AG04450 (cell line): ENCODE results near the gene SRSF1. TPM values are rescaled to one million over a fixed set of nuclear protein-coding genes. Genes with fewer than 3 reads are reported as not detected.

Experiments
- CTCF ChIA-PET: fragments of 300-600, 350-600 bp; formaldehyde crosslinking; extraction: SDS; loops from one replicate; lab custom pipeline; 2022; ENCODE audit warnings: antibody characterized with exemption, inconsistent platforms; lab: Charles Lee
- POLR2A ChIA-PET: fragments of 350-600 bp; formaldehyde crosslinking; extraction: SDS; loops from one replicate; lab custom pipeline; 2021; ENCODE audit warnings: antibody characterized with exemption, inconsistent platforms; lab: Yijun Ruan, JAX
- DNase-seq: peaks from one replicate; pipeline ENCODE4 v3.0.0-alpha.2; 2011; ENCODE audit warnings: low read depth, low spot score
- H3K27ac ChIP-seq: one replicate; pipeline ENCODE4 v1.5.1; 2012; ENCODE audit warnings: low read depth, low read length, control low read depth
- H3K27me3 ChIP-seq: one replicate; pipeline ENCODE4 v1.6.0; 2012; ENCODE audit warnings: low read length; ENCODE audit not compliant: control insufficient read depth, insufficient read depth
- H3K4me3 ChIP-seq: 2 replicates; pipeline ENCODE4 v1.5.1; 2011; ENCODE audit warnings: mild to moderate bottlenecking, low read depth, low read length, control low read depth
- H3K9me3 ChIP-seq: 2 replicates; pipeline ENCODE4 v1.5.1; 2012; ENCODE audit warnings: low read length; ENCODE audit not compliant: control insufficient read depth, insufficient read depth
- CTCF ChIP-seq: IDR thresholded peaks from 2 replicates; pipeline ENCODE4 v1.5.1; 2011; ENCODE audit warnings: low read depth, low read length, control low read depth, inconsistent platforms
- polyA plus RNA-seq: library from polyadenylated mRNA; depleted of rRNA; stranded (reverse); fragments of >200 nt; gene quantifications from 2 replicates; pipeline ENCODE4 v1.2.3, GENCODE V29; 2011

Gene SRSF1
- polyA plus RNA-seq, 1 experiment: 249 TPM

GRCh38 chr17:58052407-58052806 lies 45.4 kb upstream of the SRSF1 start:
- ChIA-PET POLR2A (no interaction called here), CTCF (no interaction called here)
- no peak overlapping the region for H3K4me3 ChIP-seq
- no peak for DNase-seq
- H3K27ac ChIP-seq: no peak overlapping the region
- no peaks in the 10 kb centered on the region for H3K9me3 ChIP-seq
- no peak for TF ChIP-seq CTCF
- peaks cover 16% of the 10 kb centered on the region for H3K27me3 ChIP-seq

- H3K27ac ChIP-seq: no peak overlapping the region
- DNase-seq: no peak
- no peak for TF ChIP-seq CTCF
- no peaks in the 10 kb centered on the region for H3K9me3 ChIP-seq
- peaks cover 20% of the 10 kb centered on the region for H3K27me3 ChIP-seq
- POLR2A ChIA-PET: no interaction called here
- H3K4me3 ChIP-seq: no peak overlapping the region
- CTCF ChIA-PET: no interaction called here
These were observed 44.4 kb upstream of the SRSF1 start for GRCh38 chr17:58051468-58051867.

- Histone ChIP-seq H3K27me3 (peaks cover 23% of the 10 kb centered on the region), H3K4me3 (no peak overlapping the region), H3K27ac (no peak overlapping the region), H3K9me3 (no peaks in the 10 kb centered on the region)
- CTCF ChIA-PET: no interaction called here
- no peak for TF ChIP-seq CTCF
- POLR2A ChIA-PET: no interaction called here
- no peak for DNase-seq
These were observed 43.9 kb upstream of the SRSF1 start for GRCh38 chr17:58050966-58051365.

- ChIA-PET POLR2A (no interaction called here), CTCF (no interaction called here)
- Histone ChIP-seq H3K9me3 (no peaks in the 10 kb centered on the region), H3K27me3 (peaks cover 23% of the 10 kb centered on the region), H3K27ac (no peak overlapping the region), H3K4me3 (no peak overlapping the region)
- no peak for TF ChIP-seq CTCF
- no peak for DNase-seq
These were observed 42.5 kb upstream of the SRSF1 start for GRCh38 chr17:58049533-58049932.

- no peak for TF ChIP-seq CTCF
- peaks cover 32% of the 10 kb centered on the region for H3K27me3 ChIP-seq
- ChIA-PET POLR2A (interaction anchor here (0.7 kb wide), 1 partner anchor 78 kb away, joined by 3 read pairs; no protein-coding TSS in a partner anchor), CTCF (no interaction called here)
- H3K9me3 ChIP-seq: no peaks in the 10 kb centered on the region
- DNase-seq: no peak
- H3K4me3 ChIP-seq: no peak overlapping the region
- H3K27ac ChIP-seq: no peak overlapping the region
These were observed 40.5 kb upstream of the SRSF1 start for GRCh38 chr17:58047376-58048150.
